IPS-18a (cell line): ENCODE data around the gene INPP5D.

Source experiments
- H3K27ac ChIP-seq: one replicate; pipeline ENCODE4 v1.5.1; 2013; ENCODE audit warnings: low read length
- H3K27me3 ChIP-seq: one replicate; pipeline ENCODE4 v1.6.1; 2013; ENCODE audit warnings: mild to moderate bottlenecking, low read length; ENCODE audit not compliant: control insufficient read depth, insufficient read depth
- H3K36me3 ChIP-seq: one replicate; pipeline ENCODE4 v1.6.1; 2013; ENCODE audit warnings: low read depth, low read length; ENCODE audit not compliant: control insufficient read depth
- H3K4me1 ChIP-seq: one replicate; pipeline ENCODE4 v1.6.1; 2013; ENCODE audit warnings: low read depth, low read length; ENCODE audit not compliant: control insufficient read depth
- H3K4me3 ChIP-seq: one replicate; pipeline ENCODE4 v1.5.1; 2013; ENCODE audit warnings: low read length
- H3K9ac ChIP-seq: one replicate; pipeline ENCODE4 v1.6.1; 2013; ENCODE audit warnings: mild to moderate bottlenecking, low read length, moderate library complexity
- H3K9me3 ChIP-seq: one replicate; pipeline ENCODE4 v1.6.1; 2013; ENCODE audit warnings: low read depth, low read length; ENCODE audit not compliant: control insufficient read depth

Gene INPP5D

DNA sequence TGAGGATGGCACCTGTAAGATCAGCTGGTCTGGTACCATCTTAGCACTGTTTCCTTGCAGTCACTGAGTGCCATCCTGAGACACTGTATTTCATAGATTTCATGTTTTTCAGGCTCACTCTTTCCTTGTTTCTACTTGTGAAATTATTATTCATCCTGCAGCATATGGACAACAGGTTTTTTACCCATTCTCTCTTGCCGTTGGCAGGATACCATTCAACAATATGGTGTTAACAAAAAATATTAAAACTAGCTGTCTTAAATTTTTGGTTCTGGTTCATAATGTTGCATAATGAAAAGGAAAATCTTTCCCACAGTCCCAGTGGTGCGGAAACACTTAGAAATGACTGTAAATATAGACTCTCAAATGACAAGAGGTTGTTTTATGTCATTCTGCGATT is 168.2 kb downstream of the INPP5D start:
- no peak overlapping the region for H3K9ac ChIP-seq
- no peaks in the 10 kb centered on the region for H3K4me1 ChIP-seq
- H3K9me3 ChIP-seq, result no peaks in the 10 kb centered on the region
- H3K27ac ChIP-seq, result no peak overlapping the region
- no peaks in the 10 kb centered on the region for H3K27me3 ChIP-seq
- H3K36me3 ChIP-seq, result no peaks in the 10 kb centered on the region
- H3K4me3 ChIP-seq, result no peak overlapping the region

DNA sequence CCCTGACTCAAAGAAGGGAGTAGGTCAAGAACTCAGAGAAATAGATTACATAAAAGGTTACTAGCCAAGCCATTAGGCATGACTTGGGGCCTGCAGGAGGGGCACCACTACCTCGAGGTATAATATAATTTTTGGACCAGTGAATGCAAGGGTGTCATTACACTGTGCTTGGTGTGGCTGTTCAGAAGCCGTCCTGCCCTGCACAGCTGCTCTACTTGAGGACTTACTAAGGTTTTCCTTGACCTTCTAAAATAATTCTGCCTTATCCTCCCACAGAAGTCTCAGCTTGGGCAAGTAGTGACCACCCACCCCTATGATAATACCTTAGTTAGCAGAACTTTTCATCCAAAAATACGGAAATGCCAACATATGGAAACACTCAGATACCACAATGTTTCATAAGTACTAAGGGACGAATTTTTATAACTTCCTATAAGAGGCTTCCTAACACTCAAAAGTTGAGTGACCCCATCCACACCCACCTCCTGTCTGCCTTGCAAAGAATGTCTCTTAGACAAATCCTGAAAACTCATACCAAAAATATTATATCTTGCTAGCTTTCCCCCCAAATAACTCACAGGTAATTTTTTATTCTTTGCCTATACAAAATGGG is 173.6 kb downstream of the INPP5D start:
- Histone ChIP-seq H3K36me3 (no peaks in the 10 kb centered on the region), H3K27me3 (no peaks in the 10 kb centered on the region), H3K4me3 (no peak overlapping the region), H3K27ac (no peak overlapping the region), H3K9me3 (no peaks in the 10 kb centered on the region), H3K4me1 (no peaks in the 10 kb centered on the region), H3K9ac (no peak overlapping the region)

DNA sequence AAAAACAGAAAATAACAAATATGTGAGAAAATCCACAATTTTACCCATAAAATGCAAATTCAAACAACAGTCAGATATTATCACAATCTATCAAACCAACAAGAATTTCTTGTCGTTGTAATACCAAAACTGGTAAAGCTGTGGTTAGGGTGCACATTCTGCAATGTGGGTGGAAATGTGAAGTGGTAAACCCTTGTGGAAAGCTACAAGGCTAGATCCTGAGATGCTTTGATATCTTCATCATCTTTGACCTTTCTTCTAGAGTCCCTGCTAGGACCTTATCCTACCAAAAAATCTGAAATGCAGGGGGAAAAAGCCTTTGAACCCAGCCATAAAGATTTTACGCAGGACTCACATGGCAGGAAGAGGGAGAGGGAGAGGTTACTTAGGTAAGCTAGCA is 174.1 kb downstream of the INPP5D start:
- H3K9ac ChIP-seq, result no peak overlapping the region
- H3K4me1 ChIP-seq, result no peaks in the 10 kb centered on the region
- no peak overlapping the region for H3K4me3 ChIP-seq
- H3K27ac ChIP-seq, result no peak overlapping the region
- no peaks in the 10 kb centered on the region for H3K27me3 ChIP-seq
- H3K36me3 ChIP-seq, result no peaks in the 10 kb centered on the region
- no peaks in the 10 kb centered on the region for H3K9me3 ChIP-seq

DNA sequence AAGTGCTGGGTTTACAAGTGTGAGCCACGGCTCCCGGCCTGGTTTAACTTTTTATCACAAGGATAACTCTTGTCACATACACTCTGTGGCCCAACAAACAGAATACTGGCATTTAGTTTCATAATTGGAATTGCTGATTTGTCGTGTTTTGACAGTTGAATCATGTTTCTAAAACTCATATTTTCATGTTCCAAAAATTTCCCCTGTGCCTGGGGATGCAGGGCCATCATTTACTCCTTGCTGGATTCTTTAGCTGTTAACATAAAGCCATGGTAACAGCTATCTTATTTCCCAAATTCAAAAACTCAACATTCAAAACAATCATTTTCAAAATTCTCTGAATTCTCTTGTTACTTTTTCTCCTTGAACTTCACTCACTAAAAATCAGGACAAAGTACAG is 174.9 kb downstream of the INPP5D start:
- H3K4me1 ChIP-seq, result no peaks in the 10 kb centered on the region
- H3K9ac ChIP-seq, result no peak overlapping the region
- H3K4me3 ChIP-seq, result no peak overlapping the region
- H3K27ac ChIP-seq, result no peak overlapping the region
- H3K27me3 ChIP-seq, result no peaks in the 10 kb centered on the region
- H3K36me3 ChIP-seq, result no peaks in the 10 kb centered on the region
- no peaks in the 10 kb centered on the region for H3K9me3 ChIP-seq

DNA sequence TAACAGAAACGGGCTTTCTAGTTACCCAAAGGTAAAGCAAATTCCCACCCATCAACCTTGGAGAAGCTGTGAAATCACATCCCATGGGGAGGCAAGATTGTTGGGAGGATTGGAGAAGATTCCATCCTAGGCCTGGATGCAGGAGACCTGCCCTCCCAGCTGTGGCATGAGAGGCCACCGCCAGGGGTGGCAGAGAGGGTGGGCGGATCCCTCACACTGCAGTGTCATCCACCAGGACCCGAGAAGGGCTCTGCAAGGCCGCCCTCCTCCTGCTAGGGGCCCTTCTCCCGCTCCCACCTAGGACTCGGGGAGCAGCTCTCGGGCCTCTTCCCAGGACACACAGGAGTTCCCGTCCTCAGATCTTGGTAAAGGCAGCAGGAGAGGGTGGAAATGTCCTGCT is 175.8 kb downstream of the INPP5D start:
- no peaks in the 10 kb centered on the region for H3K4me1 ChIP-seq

DNA sequence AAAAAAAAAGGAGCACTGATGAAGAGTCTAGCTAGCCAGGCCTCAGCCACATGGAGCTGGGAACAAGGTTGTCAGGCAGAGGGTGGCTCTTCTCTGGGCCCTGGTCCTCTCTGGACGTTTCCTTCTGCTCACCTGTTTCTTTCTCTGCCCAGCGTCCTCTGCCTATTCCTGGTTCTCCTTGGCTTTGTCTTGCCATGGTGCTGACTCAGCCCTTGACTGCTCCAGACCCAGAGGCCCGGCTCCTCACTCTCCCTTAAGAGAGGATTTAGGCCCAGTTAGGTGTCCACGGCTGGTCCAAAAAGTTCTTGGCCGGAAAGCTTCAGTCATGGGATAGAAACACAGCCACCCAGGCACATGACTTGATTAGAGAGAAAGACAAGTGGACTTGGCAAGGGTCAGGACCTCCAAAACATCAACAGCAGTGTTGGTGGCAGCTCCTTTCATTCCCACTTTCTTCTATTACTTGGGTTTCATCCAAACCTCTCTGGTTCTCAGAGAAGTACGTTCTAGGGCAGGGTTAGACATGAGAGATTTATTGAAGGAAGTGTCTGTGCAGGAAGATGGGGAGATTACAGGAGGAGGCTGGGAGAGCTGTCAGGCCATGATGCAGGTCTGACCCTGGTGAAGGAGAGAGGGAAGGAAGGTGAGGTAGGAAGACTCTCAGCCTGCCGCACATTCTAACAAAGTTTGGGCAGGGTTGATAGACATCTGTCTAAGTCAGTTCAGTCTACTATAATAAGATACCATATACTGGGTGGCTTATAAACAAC is 176.9 kb downstream of the INPP5D start:
- Histone ChIP-seq H3K4me1 (no peaks in the 10 kb centered on the region), H3K36me3 (no peaks in the 10 kb centered on the region), H3K4me3 (no peak overlapping the region), H3K27ac (no peak overlapping the region), H3K9me3 (no peaks in the 10 kb centered on the region), H3K27me3 (no peaks in the 10 kb centered on the region), H3K9ac (no peak overlapping the region)

More for the DNA sequence above, 175.8 kb downstream of the INPP5D start:
- no peak overlapping the region for H3K27ac ChIP-seq
- no peaks in the 10 kb centered on the region for H3K36me3 ChIP-seq
- H3K4me3 ChIP-seq, result no peak overlapping the region
- H3K9me3 ChIP-seq, result no peaks in the 10 kb centered on the region
- no peak overlapping the region for H3K9ac ChIP-seq
- H3K27me3 ChIP-seq, result no peaks in the 10 kb centered on the region

DNA sequence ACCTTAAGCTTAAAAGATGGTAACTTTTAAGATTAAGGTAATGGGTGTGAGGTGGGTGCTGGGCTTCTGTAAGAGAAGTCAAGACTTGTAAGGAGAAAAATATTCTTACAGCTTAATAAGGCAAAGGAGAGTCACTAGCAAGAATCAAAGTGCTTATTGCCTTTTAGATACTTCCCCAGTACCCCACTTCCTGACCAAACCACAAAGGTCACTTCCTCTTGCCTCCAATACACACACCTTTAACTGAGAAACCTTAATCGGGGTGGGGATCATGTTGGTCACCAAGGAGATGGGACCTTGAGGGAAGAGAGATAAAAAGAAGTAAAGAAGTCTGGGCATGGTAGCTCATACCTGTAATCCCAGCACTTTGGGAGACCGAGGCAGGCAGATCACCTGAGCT is 180.8 kb downstream of the INPP5D start:
- Histone ChIP-seq H3K4me3 (no peak overlapping the region), H3K27me3 (no peaks in the 10 kb centered on the region), H3K9ac (no peak overlapping the region), H3K36me3 (no peaks in the 10 kb centered on the region), H3K9me3 (no peaks in the 10 kb centered on the region), H3K4me1 (no peaks in the 10 kb centered on the region), H3K27ac (no peak overlapping the region)

DNA sequence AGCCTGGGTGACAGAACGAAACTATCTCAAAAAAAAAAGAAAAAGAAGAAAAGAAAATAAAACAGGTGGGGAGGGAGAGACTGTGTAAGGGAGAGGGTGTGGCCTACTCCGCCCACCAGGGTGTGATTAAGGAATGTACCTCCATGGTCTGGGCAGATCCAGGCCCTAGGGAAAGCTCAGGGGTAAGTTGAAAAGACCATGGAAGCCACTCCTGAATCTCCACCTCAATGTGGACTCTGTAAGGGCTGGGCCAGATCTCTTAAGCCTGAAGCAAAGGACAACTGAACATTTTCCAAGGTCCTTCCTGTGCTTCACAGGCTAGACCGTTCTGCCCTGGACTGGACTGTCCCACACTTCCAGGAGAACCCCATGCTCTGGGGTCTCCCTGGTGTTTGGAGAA is 181.7 kb downstream of the INPP5D start:
- H3K4me3 ChIP-seq, result no peak overlapping the region
- H3K9me3 ChIP-seq, result no peaks in the 10 kb centered on the region
- H3K4me1 ChIP-seq, result no peaks in the 10 kb centered on the region
- H3K27ac ChIP-seq, result no peak overlapping the region
- H3K27me3 ChIP-seq, result no peaks in the 10 kb centered on the region
- H3K9ac ChIP-seq, result no peak overlapping the region
- H3K36me3 ChIP-seq, result no peaks in the 10 kb centered on the region

DNA sequence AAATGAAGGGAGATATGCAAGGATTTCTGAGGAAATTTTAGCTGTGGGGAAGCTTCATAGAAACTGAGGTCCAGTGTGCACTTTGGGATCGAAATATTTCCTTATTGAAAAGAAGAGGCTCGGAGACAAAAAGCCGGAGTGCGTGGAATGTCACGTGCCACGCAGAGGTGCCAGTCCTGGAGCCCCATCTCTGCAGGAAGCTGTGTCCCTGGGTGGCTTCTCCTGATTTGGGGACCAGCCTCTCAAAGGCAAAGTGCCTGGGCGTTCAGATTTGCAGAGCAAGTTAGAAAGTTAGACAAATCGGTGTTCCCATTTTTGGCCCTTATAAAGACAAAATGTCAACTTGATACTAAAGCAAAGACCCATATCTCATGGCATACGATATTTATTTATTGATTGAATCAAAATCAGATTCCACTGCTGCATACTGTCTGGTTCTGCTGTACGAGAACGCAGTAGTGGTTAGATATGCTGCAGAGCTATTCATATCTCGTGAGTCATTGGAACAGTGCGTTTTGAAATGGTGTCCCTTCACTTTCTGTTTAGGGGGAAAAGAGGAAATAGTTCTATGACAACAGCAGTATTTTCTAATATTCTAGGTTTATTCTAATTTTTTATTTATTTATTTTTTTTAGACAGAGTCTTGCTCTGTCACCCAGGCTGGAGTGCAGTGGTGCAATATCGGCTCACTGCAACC is 182.2 kb downstream of the INPP5D start:
- no peaks in the 10 kb centered on the region for H3K9me3 ChIP-seq
- H3K4me3 ChIP-seq, result no peak overlapping the region
- H3K9ac ChIP-seq, result no peak overlapping the region
- H3K27ac ChIP-seq, result no peak overlapping the region
- no peaks in the 10 kb centered on the region for H3K4me1 ChIP-seq
- H3K36me3 ChIP-seq, result no peaks in the 10 kb centered on the region
- no peaks in the 10 kb centered on the region for H3K27me3 ChIP-seq

DNA sequence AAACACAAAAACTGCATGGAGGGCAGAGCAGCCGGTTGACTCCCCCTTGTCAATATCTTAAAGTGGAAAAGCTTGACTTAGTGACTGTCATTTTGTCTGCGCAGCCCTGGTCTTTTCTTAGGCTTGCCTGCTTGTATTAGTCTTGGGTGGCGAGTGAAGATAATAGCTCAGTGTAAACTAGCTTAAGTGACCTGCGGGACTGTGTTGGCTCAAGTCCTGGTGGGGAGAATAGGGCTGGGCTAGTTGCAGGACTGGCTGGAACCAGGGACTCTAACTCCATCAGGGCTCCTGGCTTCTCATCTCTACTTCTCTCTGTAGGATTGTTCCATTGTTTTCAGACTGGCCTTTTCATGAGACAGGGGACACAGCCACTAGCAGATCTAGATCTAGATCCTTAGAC is 183.2 kb downstream of the INPP5D start:
- Histone ChIP-seq H3K9ac (no peak overlapping the region), H3K36me3 (no peaks in the 10 kb centered on the region), H3K4me1 (no peaks in the 10 kb centered on the region), H3K4me3 (no peak overlapping the region), H3K27me3 (no peaks in the 10 kb centered on the region), H3K9me3 (no peaks in the 10 kb centered on the region), H3K27ac (no peak overlapping the region)

DNA sequence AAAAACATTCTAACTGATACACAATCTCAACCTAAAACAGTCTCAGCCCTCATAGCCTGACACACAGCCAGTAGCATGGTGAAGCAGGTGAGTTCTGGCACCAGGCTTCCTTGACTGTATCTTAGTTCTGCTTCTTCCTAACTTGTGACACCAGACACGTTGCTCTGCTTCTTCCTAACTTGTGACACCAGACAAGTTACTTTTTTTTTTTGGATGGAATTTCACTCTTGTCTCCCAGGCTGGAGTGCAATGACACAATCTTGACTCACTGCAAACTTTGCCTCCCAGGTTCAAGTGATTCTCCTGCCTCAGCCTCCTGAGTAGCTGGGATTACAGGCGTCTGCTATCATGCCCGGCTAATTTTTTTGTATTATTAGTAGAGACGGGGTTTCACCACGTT is 184.7 kb downstream of the INPP5D start:
- H3K9me3 ChIP-seq, result no peaks in the 10 kb centered on the region
- H3K4me3 ChIP-seq, result no peak overlapping the region
- H3K27me3 ChIP-seq, result no peaks in the 10 kb centered on the region
- no peaks in the 10 kb centered on the region for H3K4me1 ChIP-seq
- no peak overlapping the region for H3K9ac ChIP-seq
- H3K36me3 ChIP-seq, result no peaks in the 10 kb centered on the region
- H3K27ac ChIP-seq, result no peak overlapping the region
